Heart left ventricle (tissue), 13 donors: ENCODE data around the gene LPIN2.
"Not testable (repeated sequence)": the region's sequence is repeated elsewhere in the genome, so short reads cannot be mapped to it uniquely, and the experiment has no call there.

Source experiments
- POLR2A ChIP-seq, 2 donors: fragments of 450-650 bp; IDR thresholded peaks; one replicate each; pipeline ENCODE4 v1.6.1; 2017; ENCODE audit warnings: antibody characterized with exemption in 2 of 2, mild to moderate bottlenecking in 2 of 2, moderate library complexity in 2 of 2
- TF ChIP-seq, protein P1 (sequence below), 12 donors: fragments of 200-600 bp; sonication (generic) in 4 of 12; IDR thresholded peaks; one replicate each; pipeline versions ENCODE4 v1.5.0 to v1.8.0; 2018 to 2022; ENCODE audit warnings: antibody characterized with exemption in 12 of 12, mild to moderate bottlenecking in 5 of 12
- donor health status: ischemic (EF 13 %, LVEDD 7.1; RV severe dilation, severe dysfunction).
- donor health status: DM: no; HTN: yes; CAD: no.
- donor health status: DM: no; HTN: no; CAD: no.
- donor health status: ischemic (EF 25% LVEDD 6.9; RV normal size, moderate dysfunction).
- donor health status: ischemic (EF 25% LVEDD 5.7; RV mildly dilated, moderate dysfunction).
- donor health status: ischemic (EF 35%, LVEDD 5.7; RV mildly dilated, moderate dysfunction).
- donor health status: nonischemic (EF 11% LVEDD 7.7; RV severe dilation, severe dysfunction).
- donor health status: DM: yes; HTN: yes; CAD: no.
- donor health status: PGD.
- donor health status: ischemic (EF 29% LVEDD 5.4; RV normal size, mild dysfunction).
- donor health status: nonischemic (EF 23%, LVEDD 6.1; RV moderate dilation, normal function).

DNA sequence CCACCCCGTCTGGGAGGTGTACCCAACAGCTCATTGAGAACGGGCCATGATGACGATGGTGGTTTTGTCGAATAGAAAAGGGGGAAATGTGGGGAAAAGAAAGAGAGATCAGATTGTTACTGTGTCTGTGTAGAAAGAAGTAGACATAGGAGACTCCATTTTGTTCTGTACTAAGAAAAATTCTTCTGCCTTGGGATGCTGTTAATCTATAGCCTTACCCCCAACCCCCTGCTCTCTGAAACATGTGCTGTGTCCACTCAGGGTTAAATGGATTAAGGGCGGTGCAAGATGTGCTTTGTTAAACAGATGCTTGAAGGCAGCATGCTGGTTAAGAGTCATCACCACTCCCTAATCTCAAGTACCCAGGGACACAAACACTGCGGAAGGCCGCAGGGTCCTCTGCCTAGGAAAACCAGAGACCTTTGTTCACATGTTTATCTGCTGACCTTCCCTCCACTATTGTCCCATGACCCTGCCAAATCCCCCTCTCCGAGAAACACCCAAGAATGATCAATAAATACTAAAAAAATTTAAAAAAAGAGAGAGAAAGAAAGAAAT lies 37.0 kb upstream of the LPIN2 start:
- TF ChIP-seq, protein P1, sequence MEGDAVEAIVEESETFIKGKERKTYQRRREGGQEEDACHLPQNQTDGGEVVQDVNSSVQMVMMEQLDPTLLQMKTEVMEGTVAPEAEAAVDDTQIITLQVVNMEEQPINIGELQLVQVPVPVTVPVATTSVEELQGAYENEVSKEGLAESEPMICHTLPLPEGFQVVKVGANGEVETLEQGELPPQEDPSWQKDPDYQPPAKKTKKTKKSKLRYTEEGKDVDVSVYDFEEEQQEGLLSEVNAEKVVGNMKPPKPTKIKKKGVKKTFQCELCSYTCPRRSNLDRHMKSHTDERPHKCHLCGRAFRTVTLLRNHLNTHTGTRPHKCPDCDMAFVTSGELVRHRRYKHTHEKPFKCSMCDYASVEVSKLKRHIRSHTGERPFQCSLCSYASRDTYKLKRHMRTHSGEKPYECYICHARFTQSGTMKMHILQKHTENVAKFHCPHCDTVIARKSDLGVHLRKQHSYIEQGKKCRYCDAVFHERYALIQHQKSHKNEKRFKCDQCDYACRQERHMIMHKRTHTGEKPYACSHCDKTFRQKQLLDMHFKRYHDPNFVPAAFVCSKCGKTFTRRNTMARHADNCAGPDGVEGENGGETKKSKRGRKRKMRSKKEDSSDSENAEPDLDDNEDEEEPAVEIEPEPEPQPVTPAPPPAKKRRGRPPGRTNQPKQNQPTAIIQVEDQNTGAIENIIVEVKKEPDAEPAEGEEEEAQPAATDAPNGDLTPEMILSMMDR (IDR thresholded peaks at IDR 0.05) = not testable (repeated sequence)
- not testable (repeated sequence) for TF ChIP-seq POLR2A (IDR thresholded peaks at IDR 0.05)
